ENCODE measurements around the gene CXCL8. TPM values are rescaled to one million over a fixed set of nuclear protein-coding genes. Genes with fewer than 3 reads are reported as not detected.
A peak's percentile ranks its signal among the peaks of the same experiment; 100 is the strongest.

The CXCL8 gene
- total and polyA plus RNA-seq, 9 of the 15 experiments (the other 6 are each of a cell fraction or from before 2014, with no cell fraction given), result 1.6 to 7.7 (median 3.3) TPM

DNA sequence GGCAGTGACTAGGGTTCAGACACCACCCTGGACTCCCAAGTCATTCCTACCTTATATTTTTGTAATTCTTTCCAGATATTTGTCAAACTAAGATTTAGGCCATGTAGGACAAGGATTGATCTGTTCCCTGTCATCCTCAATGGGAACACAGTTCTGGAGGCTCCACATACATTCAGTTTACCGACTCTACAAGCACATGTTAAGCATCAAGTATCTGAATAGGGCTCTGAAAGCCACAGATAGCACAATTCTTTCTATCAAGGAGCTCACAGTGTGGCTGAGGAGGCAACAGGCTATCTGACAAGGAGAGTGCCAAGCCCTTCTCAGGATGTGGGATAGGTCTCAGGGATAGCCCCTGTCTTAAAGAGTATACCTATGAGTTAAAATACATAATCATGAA lies 37.0 kb upstream of the CXCL8 start (continued):
- TF ChIP-seq NR2C1 (IDR thresholded peaks at IDR 0.05) (no peak), NR2C1 (tag; IDR thresholded peaks at IDR 0.05) (0 out of 2 replicates have a peak, but pooled peaks have one; percentile 15), E2F6 (IDR thresholded peaks at IDR 0.05; ENCODE audit: borderline replicate concordance in 1 of 2, extremely low read depth in 1 of 2, insufficient read depth in 1 of 2, insufficient read length in 1 of 2, low read depth in 1 of 2, low read length in 1 of 2, poor library complexity in 1 of 2, severe bottlenecking in 1 of 2) (peak in 1 of 2 experiments; percentile 27), ZNF175 (CRISPR knock-in tag; IDR thresholded peaks at IDR 0.05; ENCODE audit: low read depth) (0 out of 2 replicates have a peak, but pooled peaks have one; percentile 26), CBFA2T2 (conservative IDR thresholded peaks at IDR 0.05) (peak; percentile 67), CBX2 (IDR thresholded peaks at IDR 0.05; ENCODE audit: insufficient read depth, low read length, poor library complexity, severe bottlenecking) (no peak)

DNA sequence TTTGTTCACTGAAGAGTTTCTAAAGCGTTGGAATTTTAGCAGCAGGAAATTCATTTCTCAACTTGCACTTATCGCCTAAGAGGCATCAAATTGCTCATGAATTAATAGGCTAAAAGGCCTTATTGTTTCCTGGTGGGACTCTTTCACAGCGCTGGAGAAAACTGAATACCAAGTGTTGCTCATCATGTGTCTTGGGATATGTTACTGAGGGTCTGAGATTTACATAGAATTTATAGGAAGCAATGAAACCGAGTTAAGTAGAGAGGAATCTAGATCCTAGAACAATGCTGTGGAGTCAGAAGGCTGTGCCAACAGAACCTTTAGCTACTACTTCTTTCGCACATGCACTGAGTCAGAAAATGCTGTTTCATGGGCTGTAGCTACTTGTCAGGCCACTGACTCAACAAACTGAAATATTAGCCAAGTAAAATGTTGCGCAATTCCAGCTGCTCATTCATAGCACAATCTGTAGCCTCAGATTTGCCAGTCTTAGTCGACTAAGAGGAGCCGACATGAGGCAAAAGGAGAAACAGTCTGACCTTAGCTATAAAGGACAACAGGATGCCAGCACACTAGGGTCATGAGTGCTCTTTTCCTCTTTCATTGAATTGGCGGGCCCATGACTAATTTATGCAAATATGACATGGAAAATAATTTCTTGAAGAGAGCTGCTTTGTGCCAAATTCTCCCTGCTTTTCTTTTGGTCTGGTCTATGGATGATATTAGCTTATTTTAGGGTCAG lies 35.9 kb upstream of the CXCL8 start:
- H3K27me3 ChIP-seq (ENCODE audit: control insufficient read depth in 2 of 2, insufficient read depth in 2 of 2, low read length in 2 of 2), result no peaks in the 10 kb centered on the region
- intact Hi-C loops (cut with micrococcal nuclease) (loop anchor here (5.0 kb wide), 1 partner anchor 393 kb away; the partner anchor contains the start of gene CXCL2), in situ Hi-C loops (cut with MboI) (loop anchor here (25.0 kb wide), 1 partner anchor 958 kb away; no protein-coding TSS in a partner anchor)
- peak overlapping the region; percentile 73 for H2AFZ ChIP-seq (ENCODE audit: low read depth, low read length)
- WGBS (ENCODE audit: insufficient coverage, low coverage, missing lambda C conversion rate), result 16% methylated on average over 8 of the region's 9 CpGs
- H3K4me1 ChIP-seq (replicated peaks in 1 of 2; ENCODE audit: control insufficient read depth in 2 of 2, insufficient read depth in 2 of 2, low read length in 2 of 2), result peaks cover 0 to 68% of the 10 kb centered on the region in 2 experiments; a peak in 4 of 5 replicates
- H3K9me1 ChIP-seq (ENCODE audit: control insufficient read depth, insufficient read depth, low read length), result no peaks in the 10 kb centered on the region
- H3K4me3 ChIP-seq, result no peak overlapping the region
- peak overlapping the region; percentile 84 for H3K27ac ChIP-seq (ENCODE audit: extremely low read depth, low read depth, low read length)
- POLR2A ChIA-PET, result interaction anchor here (0.6 to 1.6 kb wide), 5 partner anchors 11 to 334 kb away, joined by 3 to 6 read pairs (median 3); partner anchors contain the start of gene CXCL3
- TSS peak; percentile 73 for BruUV-seq (replicated peaks)
- H4K20me1 ChIP-seq (replicated peaks; ENCODE audit: control insufficient read depth, insufficient read depth, low read length), result no peaks in the 10 kb centered on the region
- H3K79me2 ChIP-seq (ENCODE audit: control insufficient read depth, insufficient read depth, low read length), result no peaks in the 10 kb centered on the region
- peak; percentile 28 to 88 (median 47) for DNase-seq (ENCODE audit: extremely low read depth in 1 of 4, low spot score in 3 of 4)
- peak overlapping the region in 1 of 2 experiments; percentile 38; a peak in 2 of 4 replicates for H3K9ac ChIP-seq (ENCODE audit: insufficient read depth in 1 of 2, low read depth in 2 of 2, low read length in 2 of 2)
- FAIRE-seq, result peak; percentile 90
- CTCF ChIA-PET (ENCODE audit: low intra/inter-chr PET ratio), result no interaction called here
- ATAC-seq, result peak; percentile 82
- H3K36me3 ChIP-seq (ENCODE audit: control insufficient read depth, insufficient read depth, low read length), result no peaks in the 10 kb centered on the region
- no peaks in the 10 kb centered on the region for H3K9me3 ChIP-seq (replicated peaks; ENCODE audit: control insufficient read depth, insufficient read depth, low read depth, low read length)
- no peak overlapping the region; the same call in 1 of the 2 replicates for H3K4me2 ChIP-seq (ENCODE audit: insufficient read depth, low read length)
- TF ChIP-seq ZNF23 (CRISPR knock-in tag; IDR thresholded peaks at IDR 0.05) (no peak), KDM1A (IDR thresholded peaks at IDR 0.05) (peak; percentile 86 to 90), MYC (IDR thresholded peaks at IDR 0.05; ENCODE audit: low read depth, low read length) (peak; percentile 86), MYC (CRISPR knock-in tag; IDR thresholded peaks at IDR 0.05; ENCODE audit: borderline replicate concordance, low read depth) (no peak), ZNF165 (CRISPR knock-in tag; IDR thresholded peaks at IDR 0.05; ENCODE audit: borderline replicate concordance) (no peak), NR2C1 (IDR thresholded peaks at IDR 0.05) (peak; percentile 41; the same call in 1 of the 2 replicates), NR2C1 (tag; IDR thresholded peaks at IDR 0.05) (peak; percentile 83), SMAD3 (CRISPR knock-in tag; conservative IDR thresholded peaks at IDR 0.05) (peak; percentile 82; the same call in 1 of the 2 replicates), HDAC8 (tag; IDR thresholded peaks at IDR 0.05) (peak; percentile 78; the same call in 1 of the 2 replicates), NKRF (IDR thresholded peaks at IDR 0.05; ENCODE audit: borderline replicate concordance) (no peak), FOXA1 (IDR thresholded peaks at IDR 0.05; ENCODE audit: borderline replicate concordance) (no peak), MAFK (IDR thresholded peaks at IDR 0.05; ENCODE audit: low read length) (peak; percentile 89), ZNF124 (CRISPR knock-in tag; IDR thresholded peaks at IDR 0.05) (no peak)
